SU-DHL-6 (cell line): ENCODE data around the gene ARHGAP5.

ENCODE experiments used
- H2AFZ ChIP-seq: fragments of 200-600 bp; sonication (generic); 2 replicates; pipeline ENCODE4 v1.6.1; 2014; ENCODE audit warnings: low read depth, mild to moderate bottlenecking, moderate library complexity, mixed read lengths, antibody characterized with exemption, low read length; ENCODE audit not compliant: severe bottlenecking
- H3F3A ChIP-seq: fragments of 200-600 bp; shearing (Covaris generic); 2 replicates; pipeline ENCODE4 v1.6.0; 2016; ENCODE audit warnings: antibody characterized with exemption, mild to moderate bottlenecking; ENCODE audit not compliant: insufficient read depth
- H3K27ac ChIP-seq: fragments of 200-600 bp; sonication (generic); 2 replicates; pipeline ENCODE4 v1.5.1; 2016; ENCODE audit warnings: low read depth, mild to moderate bottlenecking, low read length, moderate library complexity, mixed read lengths
- H3K27me3 ChIP-seq: fragments of 200-600 bp; sonication (generic), shearing (Covaris generic); 2 replicates; pipeline ENCODE4 v1.6.0; 2014; ENCODE audit warnings: mild to moderate bottlenecking, low read length
- H3K36me3 ChIP-seq: fragments of 200-600 bp; sonication (generic); 2 replicates; pipeline ENCODE4 v1.6.1; 2014; ENCODE audit warnings: mild to moderate bottlenecking, low read length, mixed read lengths
- H3K4me2 ChIP-seq: fragments of 300-600, 200-600 bp; shearing (Covaris generic), sonication (generic); 2 replicates; pipeline ENCODE4 v1.6.0; 2014; ENCODE audit warnings: low read length, low read depth, mild to moderate bottlenecking; ENCODE audit not compliant: poor library complexity, severe bottlenecking
- H3K4me3 ChIP-seq: fragments of 200-600 bp; sonication (generic); 2 replicates; pipeline ENCODE4 v1.5.1; 2014; ENCODE audit warnings: antibody characterized with exemption, low read length, mild to moderate bottlenecking, mixed read lengths; ENCODE audit not compliant: insufficient read depth, poor library complexity, severe bottlenecking
- H3K79me2 ChIP-seq: fragments of 200-600 bp; sonication (generic); 2 replicates; pipeline ENCODE4 v1.6.1; 2014; ENCODE audit warnings: mild to moderate bottlenecking, low read length, moderate library complexity; ENCODE audit not compliant: insufficient read depth
- H3K9ac ChIP-seq: fragments of 200-600 bp; sonication (generic); 2 replicates; pipeline ENCODE4 v1.7.0; 2014; ENCODE audit warnings: mild to moderate bottlenecking, low read length
- H3K9me2 ChIP-seq: fragments of 200-600 bp; sonication (generic); replicated peaks from 2 replicates; pipeline ENCODE4 v1.6.1; 2014; ENCODE audit warnings: low read length; ENCODE audit not compliant: insufficient read depth
- H3K9me3 ChIP-seq: fragments of 200-600 bp; sonication (generic); 2 replicates; pipeline ENCODE4 v1.6.1; 2014; ENCODE audit warnings: low read length, mixed read lengths; ENCODE audit not compliant: insufficient read depth
- H4K20me1 ChIP-seq: fragments of 200-600 bp; sonication (generic); 2 replicates; pipeline ENCODE4 v1.6.1; 2014; ENCODE audit warnings: low read depth, mild to moderate bottlenecking, antibody characterized with exemption, low read length, moderate library complexity, mixed read lengths
- EZH2phosphoT487 ChIP-seq: fragments of 200-600 bp; sonication (generic), shearing (Covaris generic); conservative IDR thresholded peaks from 2 replicates; pipeline ENCODE4 v1.6.1; 2018; ENCODE audit warnings: mild to moderate bottlenecking, antibody characterized with exemption, low read length, moderate library complexity, mixed read lengths
- TF ChIP-seq, protein P1 (sequence below): fragments of 200-600 bp; sonication (generic); IDR thresholded peaks from one replicate; pipeline ENCODE4 v1.5.1; 2017; ENCODE audit warnings: antibody characterized with exemption, mild to moderate bottlenecking, low read length, moderate library complexity; ENCODE audit not compliant: insufficient read depth, poor library complexity, severe bottlenecking

The ARHGAP5 gene

DNA sequence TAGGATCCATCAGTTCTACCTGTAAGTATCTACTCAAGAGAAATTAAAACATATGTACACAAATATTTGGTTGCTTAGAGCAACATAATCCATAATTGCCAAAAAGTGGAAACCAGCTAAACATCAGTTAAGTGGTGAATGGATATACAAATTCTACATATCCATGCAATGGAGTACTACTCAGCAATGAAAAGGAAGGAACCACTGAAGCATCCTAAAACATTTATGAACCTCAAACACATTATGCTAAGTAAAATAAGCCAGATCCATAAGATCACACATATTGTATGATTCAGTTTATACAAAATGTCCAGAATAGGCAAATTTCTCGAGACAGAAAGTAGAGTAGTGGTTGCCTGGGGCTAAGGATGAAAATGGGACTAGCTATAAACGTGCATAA lies 8.4 kb upstream of the ARHGAP5 start:
- H3K27ac ChIP-seq = no peak overlapping the region
- H3K9me3 ChIP-seq = no peaks in the 10 kb centered on the region
- H3K36me3 ChIP-seq = no peaks in the 10 kb centered on the region
- H2AFZ ChIP-seq = no peak overlapping the region
- no peaks in the 10 kb centered on the region for H3F3A ChIP-seq
- H3K4me3 ChIP-seq = no peak overlapping the region
- H3K79me2 ChIP-seq = no peaks in the 10 kb centered on the region
- H3K9me2 ChIP-seq = no peaks in the 10 kb centered on the region
- no peaks in the 10 kb centered on the region for H3K27me3 ChIP-seq
- no peak overlapping the region for H3K9ac ChIP-seq
- TF ChIP-seq EZH2phosphoT487 = no peak
- TF ChIP-seq, protein P1, sequence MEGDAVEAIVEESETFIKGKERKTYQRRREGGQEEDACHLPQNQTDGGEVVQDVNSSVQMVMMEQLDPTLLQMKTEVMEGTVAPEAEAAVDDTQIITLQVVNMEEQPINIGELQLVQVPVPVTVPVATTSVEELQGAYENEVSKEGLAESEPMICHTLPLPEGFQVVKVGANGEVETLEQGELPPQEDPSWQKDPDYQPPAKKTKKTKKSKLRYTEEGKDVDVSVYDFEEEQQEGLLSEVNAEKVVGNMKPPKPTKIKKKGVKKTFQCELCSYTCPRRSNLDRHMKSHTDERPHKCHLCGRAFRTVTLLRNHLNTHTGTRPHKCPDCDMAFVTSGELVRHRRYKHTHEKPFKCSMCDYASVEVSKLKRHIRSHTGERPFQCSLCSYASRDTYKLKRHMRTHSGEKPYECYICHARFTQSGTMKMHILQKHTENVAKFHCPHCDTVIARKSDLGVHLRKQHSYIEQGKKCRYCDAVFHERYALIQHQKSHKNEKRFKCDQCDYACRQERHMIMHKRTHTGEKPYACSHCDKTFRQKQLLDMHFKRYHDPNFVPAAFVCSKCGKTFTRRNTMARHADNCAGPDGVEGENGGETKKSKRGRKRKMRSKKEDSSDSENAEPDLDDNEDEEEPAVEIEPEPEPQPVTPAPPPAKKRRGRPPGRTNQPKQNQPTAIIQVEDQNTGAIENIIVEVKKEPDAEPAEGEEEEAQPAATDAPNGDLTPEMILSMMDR = no peak
- no peak overlapping the region for H3K4me2 ChIP-seq
- H4K20me1 ChIP-seq = no peaks in the 10 kb centered on the region

DNA sequence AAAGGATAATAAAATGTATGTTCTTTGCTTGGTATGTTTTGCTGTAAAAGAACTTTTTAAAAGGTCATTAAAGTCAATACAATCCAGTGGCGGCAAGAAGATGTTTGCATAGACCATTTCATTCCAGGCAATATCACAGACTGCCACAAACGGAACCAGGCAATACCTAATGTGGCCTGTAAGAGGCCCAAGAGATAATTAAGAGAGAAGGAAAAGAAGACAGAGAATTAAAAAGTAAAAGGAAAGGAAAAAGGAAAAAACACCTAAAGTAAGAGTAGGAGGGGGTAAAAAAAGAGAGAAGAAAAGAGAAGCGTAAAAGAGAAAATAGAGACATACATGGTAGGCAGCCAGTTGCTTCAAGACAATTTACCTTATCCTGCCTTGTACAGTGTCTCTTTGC lies 6.8 kb upstream of the ARHGAP5 start:
- peaks cover 4% of the 10 kb centered on the region; the same call in 1 of the 2 replicates for H3F3A ChIP-seq
- H3K27ac ChIP-seq = no peak overlapping the region
- H3K9me3 ChIP-seq = no peaks in the 10 kb centered on the region
- no peak overlapping the region for H3K9ac ChIP-seq
- H3K9me2 ChIP-seq = no peaks in the 10 kb centered on the region
- no peaks in the 10 kb centered on the region for H3K36me3 ChIP-seq
- no peaks in the 10 kb centered on the region for H3K27me3 ChIP-seq
- no peak overlapping the region for H3K4me3 ChIP-seq
- H2AFZ ChIP-seq = no peak overlapping the region
- H3K4me2 ChIP-seq = no peak overlapping the region
- no peak for TF ChIP-seq EZH2phosphoT487
- TF ChIP-seq, protein P1 = no peak
- H4K20me1 ChIP-seq = no peaks in the 10 kb centered on the region
- no peaks in the 10 kb centered on the region for H3K79me2 ChIP-seq

DNA sequence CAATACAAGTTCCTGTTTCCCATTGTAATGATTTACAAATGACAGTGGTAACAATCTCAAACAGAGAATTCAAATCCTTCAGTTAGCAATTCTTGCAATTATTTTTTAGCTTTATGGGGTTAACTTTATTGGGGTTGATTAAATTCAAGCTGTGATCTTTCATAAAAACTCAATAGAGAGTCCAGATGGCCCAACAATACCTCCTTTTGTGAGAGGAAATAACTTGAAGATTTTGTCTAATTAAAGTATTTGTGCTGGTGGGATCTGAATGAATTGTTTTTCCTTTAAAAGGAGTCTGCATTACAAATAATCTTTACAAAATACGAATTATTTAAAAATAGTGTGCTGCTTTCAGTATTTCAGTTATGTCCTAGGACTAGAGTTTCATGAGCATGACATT lies 4.4 kb upstream of the ARHGAP5 start:
- Histone ChIP-seq H3K9me3 (no peaks in the 10 kb centered on the region), H3K79me2 (no peaks in the 10 kb centered on the region), H3K9ac (no peak overlapping the region), H3K36me3 (no peaks in the 10 kb centered on the region), H3K4me2 (no peak overlapping the region), H2AFZ (no peak overlapping the region), H3K4me3 (no peak overlapping the region), H4K20me1 (no peaks in the 10 kb centered on the region), H3K27me3 (no peaks in the 10 kb centered on the region), H3K9me2 (no peaks in the 10 kb centered on the region), H3F3A (peaks cover 15% of the 10 kb centered on the region; the same call in 1 of the 2 replicates), H3K27ac (no peak overlapping the region)
- no peak for TF ChIP-seq EZH2phosphoT487
- TF ChIP-seq, protein P1 = no peak
